ENCODE data around the gene AMER1.

The AMER1 gene

GRCh38 chrX:64191281-64192010, 14.1 kb downstream of the AMER1 start:
- Histone ChIP-seq H3K4me1 (ENCODE audit: insufficient read depth, low read length, poor library complexity, severe bottlenecking) (no peaks in the 10 kb centered on the region), H3K27me3 (ENCODE audit: insufficient read depth, low read length, poor library complexity, severe bottlenecking) (no peaks in the 10 kb centered on the region), H3K36me3 (ENCODE audit: insufficient read depth, low read length) (peaks cover 16% of the 10 kb centered on the region; the same call in 1 of the 2 replicates), H3K4me2 (ENCODE audit: low read depth, low read length, poor library complexity, severe bottlenecking) (no peak overlapping the region), H3K9me2 (replicated peaks; ENCODE audit: low read depth, low read length) (no peaks in the 10 kb centered on the region), H2AFZ (ENCODE audit: low read length) (no peak overlapping the region), H3K9ac (ENCODE audit: low read depth, low read length, poor library complexity, severe bottlenecking) (no peak overlapping the region), H3K79me2 (ENCODE audit: insufficient read depth, low read length) (no peaks in the 10 kb centered on the region), H3K4me3 (ENCODE audit: low read length, poor library complexity, severe bottlenecking) (no peak overlapping the region), H3K9me3 (ENCODE audit: insufficient read depth, low read depth, low read length) (no peaks in the 10 kb centered on the region), H4K20me1 (ENCODE audit: insufficient read depth, low read length, poor library complexity, severe bottlenecking) (no peaks in the 10 kb centered on the region), H3F3A (ENCODE audit: low read depth) (no peaks in the 10 kb centered on the region)
- TF ChIP-seq CTCF (conservative IDR thresholded peaks at IDR 0.05; ENCODE audit: low read length) = no peak
- TF ChIP-seq EZH2phosphoT487 (IDR thresholded peaks at IDR 0.05; ENCODE audit: borderline replicate concordance) = no peak

GRCh38 chrX:64190136-64190740, 15.3 kb downstream of the AMER1 start:
- no peaks in the 10 kb centered on the region for H3F3A ChIP-seq (ENCODE audit: low read depth)
- H3K27me3 ChIP-seq (ENCODE audit: insufficient read depth, low read length, poor library complexity, severe bottlenecking) = no peaks in the 10 kb centered on the region
- no peak overlapping the region for H3K4me2 ChIP-seq (ENCODE audit: low read depth, low read length, poor library complexity, severe bottlenecking)
- no peaks in the 10 kb centered on the region for H4K20me1 ChIP-seq (ENCODE audit: insufficient read depth, low read length, poor library complexity, severe bottlenecking)
- H3K4me1 ChIP-seq (ENCODE audit: insufficient read depth, low read length, poor library complexity, severe bottlenecking) = no peaks in the 10 kb centered on the region
- no peaks in the 10 kb centered on the region for H3K79me2 ChIP-seq (ENCODE audit: insufficient read depth, low read length)
- no peak overlapping the region for H2AFZ ChIP-seq (ENCODE audit: low read length)
- H3K9me3 ChIP-seq (ENCODE audit: insufficient read depth, low read depth, low read length) = no peaks in the 10 kb centered on the region
- no peak overlapping the region for H3K4me3 ChIP-seq (ENCODE audit: low read length, poor library complexity, severe bottlenecking)
- peaks cover 16% of the 10 kb centered on the region; the same call in 1 of the 2 replicates for H3K36me3 ChIP-seq (ENCODE audit: insufficient read depth, low read length)
- no peaks in the 10 kb centered on the region for H3K9me2 ChIP-seq (replicated peaks; ENCODE audit: low read depth, low read length)
- H3K9ac ChIP-seq (ENCODE audit: low read depth, low read length, poor library complexity, severe bottlenecking) = no peak overlapping the region
- TF ChIP-seq CTCF (conservative IDR thresholded peaks at IDR 0.05; ENCODE audit: low read length) = no peak
- no peak for TF ChIP-seq EZH2phosphoT487 (IDR thresholded peaks at IDR 0.05; ENCODE audit: borderline replicate concordance)

GRCh38 chrX:64188901-64189300, 16.6 kb downstream of the AMER1 start:
- peaks cover 16% of the 10 kb centered on the region; the same call in 1 of the 2 replicates for H3K36me3 ChIP-seq (ENCODE audit: insufficient read depth, low read length)
- no peak overlapping the region for H2AFZ ChIP-seq (ENCODE audit: low read length)
- no peaks in the 10 kb centered on the region for H3K9me2 ChIP-seq (replicated peaks; ENCODE audit: low read depth, low read length)
- no peaks in the 10 kb centered on the region for H3K4me1 ChIP-seq (ENCODE audit: insufficient read depth, low read length, poor library complexity, severe bottlenecking)
- no peak overlapping the region for H3K4me2 ChIP-seq (ENCODE audit: low read depth, low read length, poor library complexity, severe bottlenecking)
- H3K27me3 ChIP-seq (ENCODE audit: insufficient read depth, low read length, poor library complexity, severe bottlenecking) = no peaks in the 10 kb centered on the region
- H3K79me2 ChIP-seq (ENCODE audit: insufficient read depth, low read length) = no peaks in the 10 kb centered on the region
- H3F3A ChIP-seq (ENCODE audit: low read depth) = no peaks in the 10 kb centered on the region
- H3K9ac ChIP-seq (ENCODE audit: low read depth, low read length, poor library complexity, severe bottlenecking) = no peak overlapping the region
- TF ChIP-seq EZH2phosphoT487 (IDR thresholded peaks at IDR 0.05; ENCODE audit: borderline replicate concordance) (no peak), CTCF (conservative IDR thresholded peaks at IDR 0.05; ENCODE audit: low read length) (no peak)
- no peaks in the 10 kb centered on the region for H3K9me3 ChIP-seq (ENCODE audit: insufficient read depth, low read depth, low read length)
- no peak overlapping the region for H3K4me3 ChIP-seq (ENCODE audit: low read length, poor library complexity, severe bottlenecking)
- no peaks in the 10 kb centered on the region for H4K20me1 ChIP-seq (ENCODE audit: insufficient read depth, low read length, poor library complexity, severe bottlenecking)

Measured in Loucy (cell line).